ENCODE results near the gene RAB20.
"Not testable (repeated sequence)": the region's sequence is repeated elsewhere in the genome, so short reads cannot be mapped to it uniquely, and the experiment has no call there.

Gene RAB20

GRCh38 chr13:110511509-110512181 lies 49.9 kb downstream of the RAB20 start:
- no peak for DNase-seq (ENCODE audit: low read depth in 4 of 4, low spot score in 1 of 4)

- no peak for DNase-seq (ENCODE audit: low read depth in 4 of 4, low spot score in 1 of 4)
Observed at GRCh38 chr13:110509971-110510786, 51.3 kb downstream of the RAB20 start.

- DNase-seq (ENCODE audit: low read depth in 4 of 4, low spot score in 1 of 4), result no peak
Observed at GRCh38 chr13:110509478-110509926, 52.0 kb downstream of the RAB20 start.

- DNase-seq (ENCODE audit: low read depth in 4 of 4, low spot score in 1 of 4), result no peak
Observed at GRCh38 chr13:110507678-110508381, 53.7 kb downstream of the RAB20 start.

- DNase-seq (ENCODE audit: low read depth in 4 of 4, low spot score in 1 of 4), result no peak
Observed at GRCh38 chr13:110506859-110507566, 54.5 kb downstream of the RAB20 start.

GRCh38 chr13:110506396-110506795 lies 55.1 kb downstream of the RAB20 start:
- DNase-seq (ENCODE audit: low read depth in 4 of 4, low spot score in 1 of 4), result no peak

GRCh38 chr13:110505594-110505993 lies 55.9 kb downstream of the RAB20 start:
- DNase-seq (ENCODE audit: low read depth in 4 of 4, low spot score in 1 of 4), result no peak

- DNase-seq (ENCODE audit: low read depth in 4 of 4, low spot score in 1 of 4), result no peak
Observed at GRCh38 chr13:110503979-110504499, 57.5 kb downstream of the RAB20 start.

GRCh38 chr13:110503037-110503901 lies 58.3 kb downstream of the RAB20 start:
- no peak for DNase-seq (ENCODE audit: low read depth in 4 of 4, low spot score in 1 of 4)

GRCh38 chr13:110501188-110501587 lies 60.3 kb downstream of the RAB20 start:
- DNase-seq (ENCODE audit: low read depth in 4 of 4, low spot score in 1 of 4), result no peak

GRCh38 chr13:110500341-110500740 lies 61.2 kb downstream of the RAB20 start:
- DNase-seq (ENCODE audit: low read depth in 4 of 4, low spot score in 1 of 4), result no peak

- DNase-seq (ENCODE audit: low read depth in 4 of 4, low spot score in 1 of 4), result no peak
Observed at GRCh38 chr13:110499621-110500281, 61.8 kb downstream of the RAB20 start.

- DNase-seq (ENCODE audit: low read depth in 4 of 4, low spot score in 1 of 4), result no peak
Observed at GRCh38 chr13:110498765-110499164, 62.8 kb downstream of the RAB20 start.

GRCh38 chr13:110498327-110498726 lies 63.2 kb downstream of the RAB20 start:
- no peak for DNase-seq (ENCODE audit: low read depth in 4 of 4, low spot score in 1 of 4)

GRCh38 chr13:110497896-110498295 lies 63.6 kb downstream of the RAB20 start:
- DNase-seq (ENCODE audit: low read depth in 4 of 4, low spot score in 1 of 4), result not testable (repeated sequence)

- no peak for DNase-seq (ENCODE audit: low read depth in 4 of 4, low spot score in 1 of 4)
Observed at GRCh38 chr13:110497003-110497402, 64.5 kb downstream of the RAB20 start.

- DNase-seq (ENCODE audit: low read depth in 4 of 4, low spot score in 1 of 4), result no peak
Observed at GRCh38 chr13:110496281-110496680, 65.2 kb downstream of the RAB20 start.

GRCh38 chr13:110495881-110496280 lies 65.6 kb downstream of the RAB20 start:
- no peak for DNase-seq (ENCODE audit: low read depth in 4 of 4, low spot score in 1 of 4)

- DNase-seq (ENCODE audit: low read depth in 4 of 4, low spot score in 1 of 4), result no peak
Observed at GRCh38 chr13:110495376-110495775, 66.1 kb downstream of the RAB20 start.

Data from stimulated activated CD4-positive, alpha-beta T cell treated with anti-CD3 and anti-CD28 coated beads, Interleukin-1b, Interleukin-23, amount 100 ng/mL, for 24 hours (primary cell).